ENCODE results near the gene DYNLT4.

- TF ChIP-seq, protein P1, sequence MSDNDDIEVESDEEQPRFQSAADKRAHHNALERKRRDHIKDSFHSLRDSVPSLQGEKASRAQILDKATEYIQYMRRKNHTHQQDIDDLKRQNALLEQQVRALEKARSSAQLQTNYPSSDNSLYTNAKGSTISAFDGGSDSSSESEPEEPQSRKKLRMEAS (IDR thresholded peaks at IDR 0.05) = no peak
- TF ChIP-seq CTCF (IDR thresholded peaks at IDR 0.05; ENCODE audit: low read depth, low read length, missing input control) = no peak
- TF ChIP-seq, protein P2, sequence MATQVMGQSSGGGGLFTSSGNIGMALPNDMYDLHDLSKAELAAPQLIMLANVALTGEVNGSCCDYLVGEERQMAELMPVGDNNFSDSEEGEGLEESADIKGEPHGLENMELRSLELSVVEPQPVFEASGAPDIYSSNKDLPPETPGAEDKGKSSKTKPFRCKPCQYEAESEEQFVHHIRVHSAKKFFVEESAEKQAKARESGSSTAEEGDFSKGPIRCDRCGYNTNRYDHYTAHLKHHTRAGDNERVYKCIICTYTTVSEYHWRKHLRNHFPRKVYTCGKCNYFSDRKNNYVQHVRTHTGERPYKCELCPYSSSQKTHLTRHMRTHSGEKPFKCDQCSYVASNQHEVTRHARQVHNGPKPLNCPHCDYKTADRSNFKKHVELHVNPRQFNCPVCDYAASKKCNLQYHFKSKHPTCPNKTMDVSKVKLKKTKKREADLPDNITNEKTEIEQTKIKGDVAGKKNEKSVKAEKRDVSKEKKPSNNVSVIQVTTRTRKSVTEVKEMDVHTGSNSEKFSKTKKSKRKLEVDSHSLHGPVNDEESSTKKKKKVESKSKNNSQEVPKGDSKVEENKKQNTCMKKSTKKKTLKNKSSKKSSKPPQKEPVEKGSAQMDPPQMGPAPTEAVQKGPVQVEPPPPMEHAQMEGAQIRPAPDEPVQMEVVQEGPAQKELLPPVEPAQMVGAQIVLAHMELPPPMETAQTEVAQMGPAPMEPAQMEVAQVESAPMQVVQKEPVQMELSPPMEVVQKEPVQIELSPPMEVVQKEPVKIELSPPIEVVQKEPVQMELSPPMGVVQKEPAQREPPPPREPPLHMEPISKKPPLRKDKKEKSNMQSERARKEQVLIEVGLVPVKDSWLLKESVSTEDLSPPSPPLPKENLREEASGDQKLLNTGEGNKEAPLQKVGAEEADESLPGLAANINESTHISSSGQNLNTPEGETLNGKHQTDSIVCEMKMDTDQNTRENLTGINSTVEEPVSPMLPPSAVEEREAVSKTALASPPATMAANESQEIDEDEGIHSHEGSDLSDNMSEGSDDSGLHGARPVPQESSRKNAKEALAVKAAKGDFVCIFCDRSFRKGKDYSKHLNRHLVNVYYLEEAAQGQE (IDR thresholded peaks at IDR 0.05) = peak; percentile 12
- TF ChIP-seq RAD21 (IDR thresholded peaks at IDR 0.05) = peak in 1 of 2 donors; percentile 39
Observed at GRCh38 chr1:44819608-44820327, 12.6 kb upstream of the DYNLT4 start.
